Endodermal cell (in vitro differentiated cells): ENCODE measurements around the gene SMIM41. TPM values are rescaled to one million over a fixed set of nuclear protein-coding genes. Genes with fewer than 3 reads are reported as not detected.

ENCODE experiments used
- DNase-seq: peaks from one replicate; pipeline ENCODE4 v3.0.0-alpha.2; 2017
- H3K27ac ChIP-seq: 2 replicates; pipeline ENCODE4 v1.5.1; 2013; ENCODE audit warnings: mild to moderate bottlenecking, low read depth, low read length, moderate library complexity
- H3K27me3 ChIP-seq: 2 replicates; pipeline ENCODE4 v1.6.1; 2013; ENCODE audit warnings: mild to moderate bottlenecking, low read length, moderate library complexity; ENCODE audit not compliant: insufficient read depth, control insufficient read depth, poor library complexity, severe bottlenecking
- H3K36me3 ChIP-seq: 2 replicates; pipeline ENCODE4 v1.7.0; 2013; ENCODE audit warnings: mild to moderate bottlenecking, low read length, moderate library complexity; ENCODE audit not compliant: control insufficient read depth, insufficient read depth
- H3K4me1 ChIP-seq: one replicate; pipeline ENCODE4 v1.7.0; 2013; ENCODE audit warnings: low read length; ENCODE audit not compliant: control insufficient read depth, insufficient read depth
- H3K4me3 ChIP-seq: 2 replicates; pipeline ENCODE4 v1.5.1; 2013; ENCODE audit warnings: mild to moderate bottlenecking, low read length, moderate library complexity
- H3K9ac ChIP-seq: 2 replicates; pipeline ENCODE4 v1.6.1; 2013; ENCODE audit warnings: mild to moderate bottlenecking, low read length, moderate library complexity; ENCODE audit not compliant: poor library complexity, severe bottlenecking; ENCODE audit errors: extremely low read depth
- H3K9me3 ChIP-seq: 2 replicates; pipeline ENCODE4 v1.6.1; 2013; ENCODE audit warnings: mild to moderate bottlenecking, low read length, moderate library complexity; ENCODE audit not compliant: control insufficient read depth
- H3K27ac Mint-ChIP-seq: 2 replicates; pipeline ENCODE4 v1.8.0; 2020; ENCODE audit warnings: mixed read lengths
- H3K27me3 Mint-ChIP-seq: 2 replicates; pipeline ENCODE4 v1.8.0; 2021; ENCODE audit warnings: mild to moderate bottlenecking, mixed read lengths; ENCODE audit not compliant: insufficient read depth
- H3K36me3 Mint-ChIP-seq: 2 replicates; pipeline ENCODE4 v1.8.0; 2020; ENCODE audit warnings: low read depth, mixed read lengths
- H3K4me1 Mint-ChIP-seq: 2 replicates; pipeline ENCODE4 v1.8.0; 2020; ENCODE audit warnings: mixed read lengths
- H3K4me3 Mint-ChIP-seq: 2 replicates; pipeline ENCODE4 v1.8.0; 2020; ENCODE audit warnings: mild to moderate bottlenecking, moderate library complexity, mixed read lengths
- H3K9me3 Mint-ChIP-seq: 2 replicates; pipeline ENCODE4 v1.8.0; 2020; ENCODE audit warnings: mild to moderate bottlenecking, mixed read lengths
- WGBS, 2 experiments: methylation state at CpG; one replicate each; pipeline versions ENCODE4 v1.1.5 to v1.1.7; 2013; ENCODE audit warnings: missing lambda C conversion rate in 2 of 2, mixed read lengths in 1 of 2; ENCODE audit not compliant: insufficient coverage in 1 of 2, insufficient read length in 1 of 2; 5-methylcytosine and 5-hydroxymethylcytosine counted together
- total RNA-seq, 2 donors: library from RNA; stranded (reverse); fragmentation: NEBNext Ultra II Directional in 1 of 2; extraction: Animal tissue kit (Norgen Biotek cat#: 25700) in 1 of 2; gene quantifications; 2 replicates in 1 of 2; 3 replicates in 1 of 2; pipeline ENCODE4 v1.2.1, GENCODE V29; 2021
- TF ChIP-seq, protein P1 (sequence below): fragments of 200-600 bp; sonication (generic); conservative IDR thresholded peaks from 2 replicates; pipeline ENCODE4 v1.5.0; 2021; ENCODE audit warnings: antibody characterized with exemption, mild to moderate bottlenecking

SMIM41 gene
- total RNA-seq, 2 donors from 2014 or later = not detected

DNA sequence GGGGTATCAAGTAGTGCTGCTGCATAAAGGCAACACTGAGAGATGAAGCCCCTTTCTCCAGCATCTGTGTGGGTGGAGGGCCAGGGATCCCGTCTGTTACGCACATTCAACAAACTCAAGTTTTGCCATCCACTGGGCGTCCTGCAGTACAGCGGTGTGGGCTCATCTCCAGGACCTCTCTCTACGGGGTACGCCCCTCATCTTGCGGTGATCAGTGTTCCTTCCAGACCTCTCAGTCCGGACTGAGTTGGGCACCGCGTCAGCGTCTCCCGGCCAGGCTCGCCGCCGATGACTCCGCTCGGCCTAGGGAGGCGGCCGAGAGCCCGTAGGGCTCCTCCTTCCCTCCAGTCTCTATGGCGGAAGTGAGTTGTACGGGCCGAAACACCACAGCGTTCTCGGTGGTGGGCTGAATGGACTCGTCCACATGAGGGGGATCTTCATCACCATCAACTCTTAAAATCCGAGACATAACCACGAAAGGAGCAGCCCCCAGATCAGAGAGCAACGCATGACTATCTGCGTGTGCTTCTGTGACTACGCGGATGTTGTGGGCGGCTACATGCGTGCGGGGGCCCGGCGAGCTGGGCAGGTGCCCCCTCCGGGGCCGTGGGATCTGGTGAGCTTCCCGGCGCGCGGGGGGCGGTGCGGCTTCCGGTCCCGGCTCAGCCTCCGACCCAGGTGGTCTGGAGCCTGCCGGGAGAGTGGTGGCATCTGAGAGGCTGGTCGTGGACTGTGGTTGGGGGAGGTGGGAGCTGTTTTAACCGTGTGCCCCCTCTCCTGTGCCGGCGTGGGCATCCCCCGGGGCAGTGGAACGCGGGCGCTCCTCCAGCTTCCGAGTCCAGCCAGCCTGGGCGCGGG is 9.9 kb upstream of the SMIM41 start, which contains the start of gene ATG101:
Gene ATG101, plus strand, starts transcription at position 652 of the 858 bp plus-strand sequence. CDS start 3,673 bp downstream, outside the sequence.
- peaks cover 19% of the 10 kb centered on the region for H3K27me3 ChIP-seq
- Mint-ChIP-seq H3K27me3 (peaks cover 26% of the 10 kb centered on the region), H3K27ac (peak within 1 kb of the TSS; percentile 100), H3K9me3 (peaks cover 1% of the 10 kb centered on the region), H3K4me3 (peak within 1 kb of the TSS; percentile 96), H3K36me3 (peaks cover 21% of the 10 kb centered on the region), H3K4me1 (peaks cover 16% of the 10 kb centered on the region)
- 1 to 4% methylated on average over 20 to 60 of the region's 60 CpGs for WGBS, 2 experiments
- no peaks in the 10 kb centered on the region for H3K4me1 ChIP-seq
- peak within 1 kb of the TSS; percentile 93 for H3K4me3 ChIP-seq
- DNase-seq = peak; percentile 98
- H3K27ac ChIP-seq = peak within 1 kb of the TSS; percentile 98
- H3K36me3 ChIP-seq = peaks cover 16% of the 10 kb centered on the region
- TF ChIP-seq, protein P1, sequence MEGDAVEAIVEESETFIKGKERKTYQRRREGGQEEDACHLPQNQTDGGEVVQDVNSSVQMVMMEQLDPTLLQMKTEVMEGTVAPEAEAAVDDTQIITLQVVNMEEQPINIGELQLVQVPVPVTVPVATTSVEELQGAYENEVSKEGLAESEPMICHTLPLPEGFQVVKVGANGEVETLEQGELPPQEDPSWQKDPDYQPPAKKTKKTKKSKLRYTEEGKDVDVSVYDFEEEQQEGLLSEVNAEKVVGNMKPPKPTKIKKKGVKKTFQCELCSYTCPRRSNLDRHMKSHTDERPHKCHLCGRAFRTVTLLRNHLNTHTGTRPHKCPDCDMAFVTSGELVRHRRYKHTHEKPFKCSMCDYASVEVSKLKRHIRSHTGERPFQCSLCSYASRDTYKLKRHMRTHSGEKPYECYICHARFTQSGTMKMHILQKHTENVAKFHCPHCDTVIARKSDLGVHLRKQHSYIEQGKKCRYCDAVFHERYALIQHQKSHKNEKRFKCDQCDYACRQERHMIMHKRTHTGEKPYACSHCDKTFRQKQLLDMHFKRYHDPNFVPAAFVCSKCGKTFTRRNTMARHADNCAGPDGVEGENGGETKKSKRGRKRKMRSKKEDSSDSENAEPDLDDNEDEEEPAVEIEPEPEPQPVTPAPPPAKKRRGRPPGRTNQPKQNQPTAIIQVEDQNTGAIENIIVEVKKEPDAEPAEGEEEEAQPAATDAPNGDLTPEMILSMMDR = peak; percentile 71
- H3K9ac ChIP-seq = peak within 1 kb of the TSS; percentile 92
- H3K9me3 ChIP-seq = no peaks in the 10 kb centered on the region

DNA sequence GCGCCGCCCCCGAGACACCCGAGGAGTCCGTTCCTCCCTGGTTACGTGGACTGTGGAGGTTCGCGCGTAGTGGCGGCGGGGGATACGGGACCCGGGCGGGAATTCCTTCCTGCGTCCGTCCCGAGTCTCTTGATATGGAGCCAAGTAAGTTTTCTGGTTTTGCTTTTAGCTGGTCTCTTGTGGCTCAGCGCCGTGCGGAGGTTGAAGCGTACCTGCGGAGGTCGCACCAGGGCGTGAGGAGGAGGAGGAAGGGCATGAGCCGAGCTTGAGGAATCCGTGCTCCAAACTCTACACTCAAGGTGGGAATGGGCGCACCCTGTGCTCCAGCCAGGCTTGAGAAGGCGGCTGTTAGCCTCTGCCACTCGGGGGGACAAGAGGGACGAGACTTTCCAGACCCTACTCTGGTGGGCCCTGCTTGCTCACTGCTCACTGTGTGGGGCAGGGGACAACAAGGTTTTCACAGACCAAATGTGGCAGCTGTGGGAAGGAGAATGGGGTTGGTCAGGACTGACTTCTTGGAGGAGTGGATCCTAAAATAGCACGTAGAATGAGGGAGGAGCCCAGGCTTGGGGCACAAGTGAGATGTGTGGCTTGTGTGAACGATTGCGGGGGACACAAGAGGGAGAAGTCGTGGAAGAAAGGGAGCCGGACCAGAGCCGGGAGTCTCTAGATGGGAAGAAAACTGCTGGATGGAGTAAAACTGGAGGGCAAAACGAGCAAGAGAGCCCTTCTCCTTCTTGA is 9.1 kb upstream of the SMIM41 start:
- Mint-ChIP-seq H3K9me3 (peaks cover 1% of the 10 kb centered on the region), H3K27ac (peak overlapping the region; percentile 100), H3K4me1 (peaks cover 16% of the 10 kb centered on the region), H3K27me3 (peaks cover 20% of the 10 kb centered on the region), H3K36me3 (peaks cover 23% of the 10 kb centered on the region), H3K4me3 (peak overlapping the region; percentile 96)
- WGBS, 2 experiments = 5 to 11% methylated on average over 26 to 37 of the region's 37 CpGs
- Histone ChIP-seq H3K27ac (no peak overlapping the region), H3K4me1 (no peaks in the 10 kb centered on the region), H3K9me3 (no peaks in the 10 kb centered on the region), H3K4me3 (peak overlapping the region; percentile 93), H3K36me3 (peaks cover 18% of the 10 kb centered on the region), H3K9ac (peak overlapping the region; percentile 92), H3K27me3 (peaks cover 17% of the 10 kb centered on the region)
- TF ChIP-seq, protein P1 = peak; percentile 22
- DNase-seq = no peak

GRCh38 chr12:52073531-52074381 is 5.7 kb upstream of the SMIM41 start:
- Histone ChIP-seq H3K4me3 (no peak overlapping the region), H3K27me3 (no peaks in the 10 kb centered on the region), H3K9me3 (no peaks in the 10 kb centered on the region), H3K9ac (no peak overlapping the region), H3K36me3 (peaks cover 46% of the 10 kb centered on the region), H3K27ac (no peak overlapping the region), H3K4me1 (no peaks in the 10 kb centered on the region)
- DNase-seq = no peak
- H3K4me1 Mint-ChIP-seq = peaks cover 16% of the 10 kb centered on the region
- no peaks in the 10 kb centered on the region for H3K27me3 Mint-ChIP-seq
- no peak overlapping the region for H3K4me3 Mint-ChIP-seq
- peaks cover 48% of the 10 kb centered on the region for H3K36me3 Mint-ChIP-seq
- H3K9me3 Mint-ChIP-seq = peaks cover 1% of the 10 kb centered on the region
- TF ChIP-seq, protein P1 = no peak
- 93 to 99% methylated on average over 12 to 23 of the region's 23 CpGs for WGBS, 2 experiments
- no peak overlapping the region for H3K27ac Mint-ChIP-seq
